ENCODE data around the gene STARD4.

The STARD4 gene

DNA sequence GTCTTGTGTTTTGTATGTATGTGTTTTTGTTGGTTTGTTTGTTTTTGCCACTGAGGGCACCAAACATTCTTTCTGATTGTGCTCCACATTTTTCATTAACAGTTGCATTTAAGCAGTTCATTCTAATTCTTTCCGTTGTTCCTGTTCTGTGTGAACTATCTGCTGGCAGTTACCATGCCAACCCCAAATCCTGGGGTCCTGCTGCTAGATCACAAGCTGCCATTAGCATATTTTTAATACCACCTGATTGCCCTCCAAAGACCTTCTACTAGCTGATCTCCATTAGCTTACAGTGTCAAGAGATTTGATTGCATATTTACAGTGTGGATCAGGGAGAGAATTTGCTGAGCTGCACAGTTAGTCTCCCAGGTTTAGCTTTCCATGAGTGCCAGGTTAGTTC, 40.6 kb upstream of the STARD4 start:
- TF ChIP-seq, protein P1, sequence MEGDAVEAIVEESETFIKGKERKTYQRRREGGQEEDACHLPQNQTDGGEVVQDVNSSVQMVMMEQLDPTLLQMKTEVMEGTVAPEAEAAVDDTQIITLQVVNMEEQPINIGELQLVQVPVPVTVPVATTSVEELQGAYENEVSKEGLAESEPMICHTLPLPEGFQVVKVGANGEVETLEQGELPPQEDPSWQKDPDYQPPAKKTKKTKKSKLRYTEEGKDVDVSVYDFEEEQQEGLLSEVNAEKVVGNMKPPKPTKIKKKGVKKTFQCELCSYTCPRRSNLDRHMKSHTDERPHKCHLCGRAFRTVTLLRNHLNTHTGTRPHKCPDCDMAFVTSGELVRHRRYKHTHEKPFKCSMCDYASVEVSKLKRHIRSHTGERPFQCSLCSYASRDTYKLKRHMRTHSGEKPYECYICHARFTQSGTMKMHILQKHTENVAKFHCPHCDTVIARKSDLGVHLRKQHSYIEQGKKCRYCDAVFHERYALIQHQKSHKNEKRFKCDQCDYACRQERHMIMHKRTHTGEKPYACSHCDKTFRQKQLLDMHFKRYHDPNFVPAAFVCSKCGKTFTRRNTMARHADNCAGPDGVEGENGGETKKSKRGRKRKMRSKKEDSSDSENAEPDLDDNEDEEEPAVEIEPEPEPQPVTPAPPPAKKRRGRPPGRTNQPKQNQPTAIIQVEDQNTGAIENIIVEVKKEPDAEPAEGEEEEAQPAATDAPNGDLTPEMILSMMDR (IDR thresholded peaks at IDR 0.05; ENCODE audit: low read depth, low read length, missing control alignments) = no peak
- H3K4me3 ChIP-seq (ENCODE audit: low read depth, low read length) = no peak overlapping the region
- no peak for DNase-seq (ENCODE audit: low read depth)

DNA sequence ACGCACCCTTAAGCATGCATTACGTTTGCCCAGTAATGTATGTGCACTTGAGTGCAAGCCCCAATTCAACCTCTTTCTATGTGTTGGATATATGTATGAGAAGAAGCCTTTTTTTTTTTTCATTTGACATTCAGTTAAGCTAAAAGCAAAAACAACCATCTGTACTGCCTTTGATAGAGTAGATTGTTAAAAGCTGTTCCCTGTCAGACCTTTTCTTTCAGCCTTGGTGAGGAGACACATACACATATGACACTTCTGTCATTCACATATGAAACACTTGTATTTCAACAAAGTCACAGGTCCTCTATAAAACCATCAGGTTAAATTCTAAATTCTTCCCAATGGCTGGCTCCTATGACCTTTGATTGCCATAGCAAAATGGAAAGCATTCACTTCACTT, 40.2 kb upstream of the STARD4 start:
- TF ChIP-seq, protein P1 (IDR thresholded peaks at IDR 0.05; ENCODE audit: low read depth, low read length, missing control alignments) = no peak
- H3K4me3 ChIP-seq (ENCODE audit: low read depth, low read length) = no peak overlapping the region
- DNase-seq (ENCODE audit: low read depth) = no peak

DNA sequence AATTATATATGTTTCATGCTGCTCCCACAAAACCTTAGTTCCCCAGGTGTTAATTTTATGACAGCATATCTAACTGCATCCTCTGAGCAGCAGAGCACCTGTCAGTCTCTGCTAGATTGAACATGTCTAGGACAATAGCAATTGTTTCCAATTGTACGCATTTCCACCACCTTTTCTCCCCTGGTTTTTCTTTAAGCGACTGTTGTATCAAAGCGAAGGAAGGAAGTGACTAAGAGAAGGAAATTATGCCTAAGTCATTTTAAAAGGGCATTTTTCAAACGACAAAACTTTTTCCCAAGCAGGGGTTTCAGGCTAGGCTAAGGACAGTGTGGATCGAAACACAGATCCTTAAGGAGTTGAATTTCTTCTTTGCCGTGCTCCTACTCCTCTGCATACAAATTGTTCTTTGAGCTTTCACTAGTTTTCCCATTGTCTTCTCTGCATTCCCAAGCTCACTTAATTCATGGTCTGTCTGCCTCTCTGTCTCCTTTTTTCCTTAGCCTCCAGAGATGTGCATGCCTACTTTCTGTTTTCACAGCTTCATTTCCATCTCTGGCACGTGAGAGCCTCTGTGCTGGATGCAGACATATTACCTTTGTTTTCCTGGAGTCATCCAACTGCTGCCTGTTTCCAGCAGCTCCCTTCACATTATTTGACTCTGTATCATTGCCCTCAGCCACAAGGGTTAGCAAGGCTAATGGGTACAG, 39.4 kb upstream of the STARD4 start:
- TF ChIP-seq, protein P1 (IDR thresholded peaks at IDR 0.05; ENCODE audit: low read depth, low read length, missing control alignments) = no peak
- no peak for DNase-seq (ENCODE audit: low read depth)
- no peak overlapping the region for H3K4me3 ChIP-seq (ENCODE audit: low read depth, low read length)

DNA sequence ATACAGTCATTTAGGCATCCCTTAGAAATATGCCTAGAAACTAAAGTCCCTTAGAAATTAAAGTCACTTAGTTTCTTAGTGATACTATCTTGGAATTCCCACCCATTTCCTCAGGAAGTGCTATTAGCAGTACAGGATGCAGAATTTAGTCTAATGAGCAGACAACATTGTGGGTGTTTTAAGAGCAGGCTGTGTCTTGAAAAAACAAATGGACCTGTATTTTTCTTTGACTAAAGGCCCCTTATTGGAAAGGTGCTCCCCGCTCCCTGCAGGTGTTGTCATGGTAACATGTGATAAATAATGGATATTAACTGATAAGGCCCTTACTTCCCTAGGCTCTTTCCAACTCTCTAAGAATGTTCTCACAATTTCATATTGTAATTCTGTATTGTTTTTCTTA, 38.8 kb upstream of the STARD4 start:
- TF ChIP-seq, protein P1 (IDR thresholded peaks at IDR 0.05; ENCODE audit: low read depth, low read length, missing control alignments) = no peak
- no peak for DNase-seq (ENCODE audit: low read depth)
- H3K4me3 ChIP-seq (ENCODE audit: low read depth, low read length) = no peak overlapping the region

DNA sequence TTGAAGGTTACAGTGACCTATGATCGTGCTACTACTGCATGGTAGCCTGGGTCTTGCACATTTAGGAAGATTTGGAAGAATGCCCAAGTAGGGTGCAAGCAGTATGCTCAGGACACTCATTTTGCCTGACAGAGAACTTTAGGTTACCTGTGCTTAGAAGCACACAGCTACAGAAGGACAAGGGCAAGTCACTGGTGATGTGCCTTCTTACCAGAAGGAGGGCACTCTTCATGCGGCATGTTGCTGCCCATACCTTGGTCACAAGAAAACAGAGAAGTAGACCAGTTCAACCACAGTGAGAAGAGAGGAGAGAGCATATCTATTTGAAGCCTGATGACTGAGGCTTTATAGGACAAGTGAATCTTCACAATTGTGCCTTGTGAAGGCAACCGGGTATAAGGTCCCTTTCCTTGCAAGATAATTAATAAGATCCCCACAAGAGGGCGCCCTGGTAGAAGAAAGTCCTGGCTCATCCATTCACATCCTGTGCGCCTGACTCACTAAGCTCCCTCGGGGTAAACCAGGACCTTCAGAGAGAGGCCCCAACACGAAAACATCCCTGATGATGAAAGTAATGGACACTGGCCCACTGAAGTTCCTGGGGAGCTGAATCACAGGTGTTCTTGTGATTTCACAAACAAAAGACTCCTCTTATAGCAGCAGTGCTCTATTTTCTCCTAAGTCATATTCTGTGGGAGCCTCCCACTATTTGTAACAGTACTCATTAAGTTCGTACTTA, 38.1 kb upstream of the STARD4 start:
- DNase-seq (ENCODE audit: low read depth) = peak; percentile 30
- TF ChIP-seq, protein P1 (IDR thresholded peaks at IDR 0.05; ENCODE audit: low read depth, low read length, missing control alignments) = peak; percentile 62
- no peak overlapping the region for H3K4me3 ChIP-seq (ENCODE audit: low read depth, low read length)

DNA sequence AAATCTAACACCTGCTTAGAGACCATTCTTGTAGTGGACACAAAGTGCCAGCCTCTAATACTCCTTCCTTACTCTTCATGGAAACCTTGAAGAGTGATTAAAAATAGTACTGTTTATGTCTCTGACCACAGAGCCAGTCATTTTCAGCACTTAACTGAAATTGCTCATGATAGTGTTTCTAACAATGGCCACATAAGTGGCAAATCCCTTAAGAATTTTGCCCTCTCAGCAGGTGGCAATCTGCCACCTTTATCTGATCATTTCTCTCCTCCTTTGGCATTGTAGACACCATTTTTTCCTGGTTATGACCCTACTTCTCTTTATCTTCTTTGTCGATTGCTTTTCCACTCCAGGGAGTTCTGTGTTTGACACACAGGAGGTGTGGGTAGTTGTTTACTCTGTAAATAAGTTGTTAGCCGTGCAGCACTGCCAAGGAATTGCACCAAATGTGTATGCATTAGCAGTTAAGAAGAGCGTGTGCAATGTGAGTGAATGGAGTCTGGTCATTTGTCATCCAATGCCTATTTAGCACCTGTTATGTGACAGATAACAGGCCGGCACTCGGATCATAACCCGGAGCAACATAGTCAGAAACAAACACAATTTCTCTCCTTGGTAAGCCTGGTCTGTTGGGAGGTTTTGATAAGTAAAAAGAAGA, 36.8 kb upstream of the STARD4 start:
- no peak overlapping the region for H3K4me3 ChIP-seq (ENCODE audit: low read depth, low read length)
- no peak for DNase-seq (ENCODE audit: low read depth)
- TF ChIP-seq, protein P1 (IDR thresholded peaks at IDR 0.05; ENCODE audit: low read depth, low read length, missing control alignments) = no peak

Data from GM12864 (cell line).